Measurements from ENCODE around the gene CHST4.
A peak's percentile ranks its signal among the peaks of the same experiment; 100 is the strongest.
"Not testable (repeated sequence)": the region's sequence is repeated elsewhere in the genome, so short reads cannot be mapped to it uniquely, and the experiment has no call there.

Gene CHST4

GRCh38 chr16:71536752-71537499 lies 10.7 kb downstream of the CHST4 start:
- Histone ChIP-seq H3K36me3 (ENCODE audit: insufficient read depth, low read length) (no peaks in the 10 kb centered on the region), H3K4me1 (ENCODE audit: insufficient read depth, low read length) (no peaks in the 10 kb centered on the region), H3K4me3 (ENCODE audit: low read length) (no peak overlapping the region), H3K27me3 (ENCODE audit: insufficient read depth, low read length) (no peaks in the 10 kb centered on the region), H2AFZ (ENCODE audit: low read depth, low read length) (no peak overlapping the region), H3K9me3 (ENCODE audit: low read length) (no peaks in the 10 kb centered on the region)

DNA sequence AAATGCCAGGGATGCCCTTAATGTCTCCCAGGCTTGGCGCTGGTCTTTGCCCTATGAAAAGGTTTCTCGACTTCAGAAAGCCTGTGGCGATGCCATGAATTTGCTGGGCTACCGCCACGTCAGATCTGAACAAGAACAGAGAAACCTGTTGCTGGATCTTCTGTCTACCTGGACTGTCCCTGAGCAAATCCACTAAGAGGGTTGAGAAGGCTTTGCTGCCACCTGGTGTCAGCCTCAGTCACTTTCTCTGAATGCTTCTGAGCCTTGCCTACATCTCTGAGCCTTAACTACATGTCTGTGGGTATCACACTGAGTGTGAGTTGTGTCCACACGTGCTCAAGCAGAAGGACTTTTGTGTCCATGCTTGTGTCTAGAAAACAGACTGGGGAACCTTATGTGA lies 11.4 kb downstream of the CHST4 start:
- H3K27me3 ChIP-seq (ENCODE audit: insufficient read depth, low read length), result no peaks in the 10 kb centered on the region
- H2AFZ ChIP-seq (ENCODE audit: low read depth, low read length), result no peak overlapping the region
- no peaks in the 10 kb centered on the region for H3K9me3 ChIP-seq (ENCODE audit: low read length)
- H3K4me3 ChIP-seq (ENCODE audit: low read length), result no peak overlapping the region
- H3K36me3 ChIP-seq (ENCODE audit: insufficient read depth, low read length), result no peaks in the 10 kb centered on the region
- H3K4me1 ChIP-seq (ENCODE audit: insufficient read depth, low read length), result no peaks in the 10 kb centered on the region

GRCh38 chr16:71542377-71542776 lies 16.2 kb downstream of the CHST4 start:
- H3K4me1 ChIP-seq (ENCODE audit: insufficient read depth, low read length), result no peaks in the 10 kb centered on the region
- no peaks in the 10 kb centered on the region for H3K9me3 ChIP-seq (ENCODE audit: low read length)
- no peak overlapping the region for H3K4me3 ChIP-seq (ENCODE audit: low read length)
- H3K36me3 ChIP-seq (ENCODE audit: insufficient read depth, low read length), result no peaks in the 10 kb centered on the region
- no peak overlapping the region for H2AFZ ChIP-seq (ENCODE audit: low read depth, low read length)
- H3K27me3 ChIP-seq (ENCODE audit: insufficient read depth, low read length), result no peaks in the 10 kb centered on the region

GRCh38 chr16:71547168-71547567 lies 20.9 kb downstream of the CHST4 start:
- no peaks in the 10 kb centered on the region for H3K27me3 ChIP-seq (ENCODE audit: insufficient read depth, low read length)
- H3K36me3 ChIP-seq (ENCODE audit: insufficient read depth, low read length), result no peaks in the 10 kb centered on the region
- no peak overlapping the region for H3K4me3 ChIP-seq (ENCODE audit: low read length)
- no peaks in the 10 kb centered on the region for H3K9me3 ChIP-seq (ENCODE audit: low read length)
- peaks cover 4% of the 10 kb centered on the region for H3K4me1 ChIP-seq (ENCODE audit: insufficient read depth, low read length)
- H2AFZ ChIP-seq (ENCODE audit: low read depth, low read length), result no peak overlapping the region

DNA sequence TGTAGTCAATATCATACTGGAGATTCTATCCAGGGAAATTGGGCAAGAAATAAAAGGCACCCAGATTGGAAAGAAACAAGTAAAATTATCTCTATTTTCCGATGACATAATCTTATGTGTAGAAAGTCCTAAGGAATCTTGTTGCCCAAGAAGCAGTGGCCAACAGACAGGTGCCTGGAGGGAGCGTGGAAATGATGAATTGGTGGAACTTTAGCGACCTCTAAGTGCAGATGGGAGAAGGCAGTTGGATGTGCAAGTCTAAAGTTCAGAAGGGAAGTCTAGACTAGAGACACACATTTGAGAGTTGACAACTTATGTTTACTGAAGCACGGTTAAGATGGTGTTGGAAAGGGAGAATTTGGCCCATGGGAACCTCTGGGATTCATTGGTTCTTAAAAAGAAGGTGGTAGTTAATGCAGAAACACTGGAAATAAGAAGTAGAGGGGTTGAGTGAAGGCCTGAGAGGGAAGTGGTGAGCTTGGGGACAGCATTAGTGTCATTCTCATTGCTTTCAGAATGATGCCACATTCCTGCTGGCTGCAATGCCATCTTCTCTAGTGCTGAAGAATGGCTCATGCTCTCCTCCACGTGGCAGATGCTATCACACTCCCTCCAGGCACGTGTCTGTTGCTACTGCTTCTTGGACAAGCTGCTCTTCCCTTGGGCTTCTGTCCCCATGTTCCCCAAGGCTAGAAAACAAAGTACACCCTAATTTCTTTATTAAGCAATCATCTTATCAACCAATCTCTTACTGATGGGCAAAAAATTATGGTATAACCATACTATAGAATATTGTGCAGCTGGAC lies 26.7 kb downstream of the CHST4 start:
- H3K4me3 ChIP-seq (ENCODE audit: low read length), result no peak overlapping the region
- H2AFZ ChIP-seq (ENCODE audit: low read depth, low read length), result no peak overlapping the region
- H3K36me3 ChIP-seq (ENCODE audit: insufficient read depth, low read length), result peaks cover 9% of the 10 kb centered on the region
- H3K9me3 ChIP-seq (ENCODE audit: low read length), result no peaks in the 10 kb centered on the region
- H3K4me1 ChIP-seq (ENCODE audit: insufficient read depth, low read length), result peaks cover 4% of the 10 kb centered on the region
- H3K27me3 ChIP-seq (ENCODE audit: insufficient read depth, low read length), result no peaks in the 10 kb centered on the region

DNA sequence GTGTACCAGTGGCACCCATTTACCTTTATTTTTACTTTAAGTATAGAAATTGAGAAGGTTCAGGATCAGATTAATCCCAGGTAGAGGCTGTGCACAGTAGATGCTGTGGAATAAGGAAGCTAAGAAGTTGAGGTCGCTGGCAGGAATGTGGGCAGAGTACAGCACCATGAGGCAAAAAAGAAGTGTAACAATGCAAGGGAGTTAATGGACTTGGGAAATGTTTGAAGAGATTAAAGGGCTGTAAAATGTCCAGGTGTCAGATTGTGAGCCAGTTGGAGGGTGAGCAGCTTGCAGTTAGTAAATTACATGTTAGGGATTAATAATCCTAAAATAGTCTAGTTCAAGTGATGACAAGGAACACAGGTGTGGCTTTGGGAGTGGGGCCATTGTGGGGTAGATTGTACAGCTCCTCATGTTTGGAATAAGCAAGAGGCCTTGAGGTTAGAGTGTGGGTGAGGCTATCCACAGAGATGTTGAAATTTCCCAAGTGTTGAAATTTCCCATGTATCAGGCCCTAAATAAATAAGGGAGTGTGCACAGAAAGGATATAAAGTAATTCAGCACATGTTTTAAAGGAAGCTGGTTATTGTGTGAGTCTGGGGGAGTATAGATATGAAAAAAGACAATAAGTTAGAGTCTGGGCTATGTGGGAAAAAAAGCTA lies 29.1 kb downstream of the CHST4 start:
- H3K27me3 ChIP-seq (ENCODE audit: insufficient read depth, low read length), result no peaks in the 10 kb centered on the region

GRCh38 chr16:71557299-71557698 lies 31.1 kb downstream of the CHST4 start:
- Histone ChIP-seq H2AFZ (ENCODE audit: low read depth, low read length) (no peak overlapping the region), H3K4me1 (ENCODE audit: insufficient read depth, low read length) (no peaks in the 10 kb centered on the region), H3K4me3 (ENCODE audit: low read length) (no peak overlapping the region), H3K9me3 (ENCODE audit: low read length) (peaks cover 5% of the 10 kb centered on the region), H3K36me3 (ENCODE audit: insufficient read depth, low read length) (peaks cover 9% of the 10 kb centered on the region), H3K27me3 (ENCODE audit: insufficient read depth, low read length) (no peaks in the 10 kb centered on the region)

More for the DNA sequence above, 29.1 kb downstream of the CHST4 start:
- H3K4me1 ChIP-seq (ENCODE audit: insufficient read depth, low read length), result no peaks in the 10 kb centered on the region
- no peak overlapping the region for H3K4me3 ChIP-seq (ENCODE audit: low read length)
- H3K9me3 ChIP-seq (ENCODE audit: low read length), result no peaks in the 10 kb centered on the region
- H3K36me3 ChIP-seq (ENCODE audit: insufficient read depth, low read length), result peaks cover 9% of the 10 kb centered on the region
- H2AFZ ChIP-seq (ENCODE audit: low read depth, low read length), result no peak overlapping the region

DNA sequence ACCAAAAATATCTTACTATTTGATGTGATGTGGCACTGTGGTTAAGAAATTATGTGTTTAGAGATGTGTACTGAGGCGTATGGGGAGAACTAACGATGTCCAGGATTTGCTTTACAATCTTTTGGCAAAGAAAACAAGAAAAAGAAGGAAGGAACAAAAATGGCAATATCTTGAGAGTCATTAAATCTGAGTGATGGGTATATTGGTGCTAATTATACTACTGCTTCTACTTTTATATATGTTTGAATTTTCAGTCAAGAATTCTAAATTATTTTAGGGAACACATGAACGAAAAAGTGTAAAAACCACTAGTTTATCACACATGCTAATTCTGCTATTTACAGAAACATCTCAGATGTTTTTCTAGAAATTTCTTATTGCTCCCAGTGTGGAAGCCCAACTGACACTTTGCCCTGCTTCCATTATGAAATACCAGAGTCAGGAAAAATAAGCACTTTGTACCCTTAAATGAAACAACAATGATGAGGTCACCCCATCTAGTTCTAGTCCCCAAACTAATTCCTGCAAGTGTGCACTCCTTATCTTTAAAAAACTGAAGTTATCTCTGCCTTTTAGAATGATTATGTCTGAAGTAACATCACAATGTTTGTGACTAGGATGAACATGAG lies 31.8 kb downstream of the CHST4 start:
- Histone ChIP-seq H3K9me3 (ENCODE audit: low read length) (peaks cover 5% of the 10 kb centered on the region), H3K27me3 (ENCODE audit: insufficient read depth, low read length) (no peaks in the 10 kb centered on the region), H3K4me3 (ENCODE audit: low read length) (no peak overlapping the region), H3K4me1 (ENCODE audit: insufficient read depth, low read length) (no peaks in the 10 kb centered on the region), H3K36me3 (ENCODE audit: insufficient read depth, low read length) (peaks cover 9% of the 10 kb centered on the region), H2AFZ (ENCODE audit: low read depth, low read length) (no peak overlapping the region)

GRCh38 chr16:71559855-71560254 lies 33.6 kb downstream of the CHST4 start:
- peaks cover 9% of the 10 kb centered on the region for H3K36me3 ChIP-seq (ENCODE audit: insufficient read depth, low read length)
- H2AFZ ChIP-seq (ENCODE audit: low read depth, low read length), result no peak overlapping the region
- H3K4me3 ChIP-seq (ENCODE audit: low read length), result no peak overlapping the region
- no peaks in the 10 kb centered on the region for H3K27me3 ChIP-seq (ENCODE audit: insufficient read depth, low read length)
- H3K4me1 ChIP-seq (ENCODE audit: insufficient read depth, low read length), result peaks cover 8% of the 10 kb centered on the region
- H3K9me3 ChIP-seq (ENCODE audit: low read length), result peaks cover 5% of the 10 kb centered on the region

DNA sequence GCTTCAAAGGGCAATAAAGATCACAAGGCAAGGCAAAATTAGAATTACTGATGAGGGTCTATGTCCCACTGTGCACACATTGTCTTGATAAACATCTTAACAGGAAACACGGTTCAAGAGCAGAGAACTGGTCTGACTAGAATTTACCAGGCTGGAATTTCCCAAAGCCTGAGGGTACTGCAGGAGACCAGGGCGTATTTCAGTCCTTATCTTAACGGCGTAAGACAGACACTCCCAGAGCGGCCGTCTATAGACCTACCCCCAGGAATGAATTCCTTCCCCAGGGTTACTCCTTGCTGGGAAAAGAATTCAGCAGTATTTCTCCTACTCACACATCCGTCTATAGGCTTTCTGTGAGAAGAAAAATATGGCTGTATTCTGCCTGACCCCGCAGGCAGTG lies 35.7 kb downstream of the CHST4 start:
- H3K4me1 ChIP-seq (ENCODE audit: insufficient read depth, low read length); H2AFZ ChIP-seq (ENCODE audit: low read depth, low read length); H3K27me3 ChIP-seq (ENCODE audit: insufficient read depth, low read length); H3K36me3 ChIP-seq (ENCODE audit: insufficient read depth, low read length); H3K4me3 ChIP-seq (ENCODE audit: low read length); H3K9me3 ChIP-seq (ENCODE audit: low read length): not testable (repeated sequence)

DNA sequence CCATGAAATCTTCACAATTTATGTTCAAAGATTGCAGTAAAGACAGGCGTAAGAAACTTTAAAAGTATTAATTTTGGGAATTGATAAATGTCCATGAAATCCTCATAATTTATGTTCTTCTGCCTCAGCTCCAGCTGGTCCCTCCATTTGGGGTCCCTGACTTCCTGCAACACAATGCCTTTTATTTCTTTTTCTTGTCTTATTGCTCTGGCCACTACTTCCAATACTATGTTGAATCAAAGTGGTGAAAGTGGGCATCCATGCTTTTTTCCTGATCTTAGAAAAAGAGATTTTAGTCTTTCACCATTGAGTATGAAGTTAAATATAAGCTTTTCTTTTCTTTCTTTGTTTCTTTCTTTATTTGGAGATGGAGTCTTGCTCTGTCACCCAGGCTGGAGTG lies 36.3 kb downstream of the CHST4 start:
- Histone ChIP-seq H3K4me1 (ENCODE audit: insufficient read depth, low read length) (peaks cover 8% of the 10 kb centered on the region), H3K36me3 (ENCODE audit: insufficient read depth, low read length) (no peaks in the 10 kb centered on the region), H3K9me3 (ENCODE audit: low read length) (peaks cover 5% of the 10 kb centered on the region), H3K4me3 (ENCODE audit: low read length) (no peak overlapping the region), H2AFZ (ENCODE audit: low read depth, low read length) (no peak overlapping the region), H3K27me3 (ENCODE audit: insufficient read depth, low read length) (no peaks in the 10 kb centered on the region)

DNA sequence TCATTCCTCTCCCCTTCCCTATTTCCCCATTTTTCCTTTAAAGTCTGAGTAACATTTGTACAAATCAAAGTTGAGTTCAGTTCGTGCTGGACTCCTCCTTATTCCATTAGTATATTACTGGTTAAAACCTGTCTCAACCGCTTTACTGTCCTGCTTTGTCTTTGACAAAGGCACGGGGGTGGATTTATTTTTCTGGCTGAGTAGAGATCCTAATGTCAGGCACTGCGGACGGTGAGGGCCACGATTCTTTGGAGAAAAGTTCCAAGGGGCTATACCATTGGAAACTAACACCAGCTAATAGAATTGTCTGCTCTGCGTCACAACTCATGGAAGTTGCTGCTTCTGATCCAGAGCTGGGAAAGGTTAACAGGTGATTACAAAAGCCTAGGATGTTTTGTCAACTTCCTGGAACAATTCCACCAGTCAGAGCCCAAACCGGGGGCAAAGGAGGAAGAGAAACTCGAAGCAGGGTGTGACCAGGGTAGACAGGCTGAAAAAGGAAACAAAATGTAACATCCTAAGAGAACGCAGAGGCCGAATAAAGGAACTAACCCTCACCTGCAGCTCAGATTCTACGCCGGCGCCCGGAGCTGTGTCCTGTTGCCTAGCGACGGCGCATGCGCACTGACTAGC lies 38.2 kb downstream of the CHST4 start:
- Histone ChIP-seq H3K9me3 (ENCODE audit: low read length) (peaks cover 5% of the 10 kb centered on the region), H3K4me3 (ENCODE audit: low read length) (peak overlapping the region; percentile 95), H3K4me1 (ENCODE audit: insufficient read depth, low read length) (peaks cover 8% of the 10 kb centered on the region), H2AFZ (ENCODE audit: low read depth, low read length) (peak overlapping the region; percentile 88), H3K27me3 (ENCODE audit: insufficient read depth, low read length) (no peaks in the 10 kb centered on the region), H3K36me3 (ENCODE audit: insufficient read depth, low read length) (no peaks in the 10 kb centered on the region)

Measured in neuron (in vitro differentiated cells).